IMR-90 (cell line): ENCODE data around the gene SCGB1C2. TPM values are rescaled to one million over a fixed set of nuclear protein-coding genes. Genes with fewer than 3 reads are reported as not detected.

Experiments
- ATAC-seq: fragments of 200-7000 bp; cut with Tn5 transposase; 2 replicates; pipeline ENCODE4 v1.9.1; 2020; ENCODE audit warnings: low read depth, mild to moderate bottlenecking, moderate library complexity
- BruUV-seq: library from RNA; stranded (reverse); fragments of 400-500 nt; replicated peaks from 2 replicates; lab custom pipeline; 2021; lab: Mats Ljungman, UMichigan
- CTCF ChIA-PET: fragments of 300-600 bp; formaldehyde crosslinking; extraction: SDS; loops from one replicate; lab custom pipeline; 2021; ENCODE audit warnings: antibody characterized with exemption; lab: Yijun Ruan, JAX
- POLR2A ChIA-PET: fragments of 300-600 bp; sonication (Branson Sonifier 250); formaldehyde crosslinking; loops from one replicate; lab custom pipeline; 2022; ENCODE audit warnings: antibody characterized with exemption; ENCODE audit not compliant: unreplicated experiment; lab: Charles Lee
- DNase-seq: peaks from one replicate; pipeline ENCODE4 v3.0.0; 2013
- H2AFZ ChIP-seq: replicated peaks from 2 replicates; pipeline ENCODE3; 2013; ENCODE audit warnings: low read length, mild to moderate bottlenecking; ENCODE audit not compliant: poor library complexity
- H2AK5ac ChIP-seq: 2 replicates; pipeline ENCODE4 v1.6.1; 2013; ENCODE audit warnings: low read depth, low read length, inconsistent platforms
- H2AK9ac ChIP-seq: replicated peaks from 2 replicates; pipeline ENCODE3; 2013; ENCODE audit warnings: mild to moderate bottlenecking, low read depth, low read length, moderate library complexity; ENCODE audit not compliant: poor library complexity
- H2BK120ac ChIP-seq: 2 replicates; pipeline ENCODE4 v1.6.1; 2013; ENCODE audit warnings: low read depth, low read length, inconsistent platforms
- H2BK15ac ChIP-seq: 3 replicates; pipeline ENCODE4 v1.6.1; 2013; ENCODE audit warnings: low read depth, low read length, inconsistent platforms
- H2BK20ac ChIP-seq: 2 replicates; pipeline ENCODE4 v1.6.1; 2013; ENCODE audit warnings: low read depth, mild to moderate bottlenecking, inconsistent platforms, low read length, moderate library complexity
- H2BK5ac ChIP-seq: 2 replicates; pipeline ENCODE4 v1.6.1; 2013; ENCODE audit warnings: mild to moderate bottlenecking, low read depth, low read length, inconsistent platforms; ENCODE audit not compliant: poor library complexity, severe bottlenecking
- H3K14ac ChIP-seq: replicated peaks from 2 replicates; pipeline ENCODE4 v1.6.1; 2013; ENCODE audit warnings: low read depth, low read length, inconsistent platforms
- H3K18ac ChIP-seq: 2 replicates; pipeline ENCODE4 v1.6.1; 2013; ENCODE audit warnings: low read depth, low read length, control low read depth
- H3K23ac ChIP-seq: 2 replicates; pipeline ENCODE4 v1.6.1; 2013; ENCODE audit warnings: low read depth, low read length, inconsistent platforms
- H3K27ac ChIP-seq: 2 replicates; pipeline ENCODE4 v1.5.1; 2013; ENCODE audit warnings: mild to moderate bottlenecking, control low read depth, low read length; ENCODE audit not compliant: insufficient read depth
- H3K27me3 ChIP-seq: 2 replicates; pipeline ENCODE4 v1.6.1; 2013; ENCODE audit warnings: low read length; ENCODE audit not compliant: control insufficient read depth, insufficient read depth
- H3K36me3 ChIP-seq: 2 replicates; pipeline ENCODE4 v1.6.1; 2013; ENCODE audit warnings: low read length, mixed read lengths; ENCODE audit not compliant: control insufficient read depth, insufficient read depth
- H3K4ac ChIP-seq: 2 replicates; pipeline ENCODE4 v1.6.1; 2013; ENCODE audit warnings: low read depth, low read length, inconsistent platforms
- H3K4me1 ChIP-seq: 2 replicates; pipeline ENCODE4 v1.6.1; 2013; ENCODE audit warnings: low read length, mixed read lengths; ENCODE audit not compliant: control insufficient read depth, insufficient read depth
- H3K4me2 ChIP-seq: 2 replicates; pipeline ENCODE4 v1.6.1; 2013; ENCODE audit warnings: low read depth, mild to moderate bottlenecking, control low read depth, low read length, moderate library complexity
- H3K4me3 ChIP-seq: 2 replicates; pipeline ENCODE4 v1.5.1; 2013; ENCODE audit warnings: low read depth, mild to moderate bottlenecking, control low read depth, low read length, moderate library complexity; ENCODE audit not compliant: insufficient read depth
- H3K56ac ChIP-seq: 2 replicates; pipeline ENCODE4 v1.6.1; 2013; ENCODE audit warnings: low read length, inconsistent platforms; ENCODE audit not compliant: insufficient read depth; ENCODE audit errors: extremely low read depth
- H3K79me1 ChIP-seq, 2 experiments: 2 replicates each; pipeline ENCODE4 v1.6.1; 2013; ENCODE audit warnings: low read length in 2 of 2, inconsistent platforms in 1 of 2, low read depth in 1 of 2
- H3K9ac ChIP-seq: 2 replicates; pipeline ENCODE4 v1.6.1; 2013; ENCODE audit warnings: low read depth, low read length, control low read depth
- H3K9me1 ChIP-seq: 2 replicates; pipeline ENCODE4 v1.6.1; 2013; ENCODE audit warnings: low read length, inconsistent platforms; ENCODE audit not compliant: insufficient read depth
- H3K9me3 ChIP-seq: 2 replicates; pipeline ENCODE4 v1.6.1; 2013; ENCODE audit warnings: low read length; ENCODE audit not compliant: control insufficient read depth, insufficient read depth
- H4K20me1 ChIP-seq: 2 replicates; pipeline ENCODE4 v1.6.1; 2013; ENCODE audit warnings: low read length, inconsistent platforms; ENCODE audit not compliant: insufficient read depth
- H4K5ac ChIP-seq: 2 replicates; pipeline ENCODE4 v1.6.1; 2013; ENCODE audit warnings: mild to moderate bottlenecking, low read depth, low read length, control low read depth
- H4K8ac ChIP-seq, 2 experiments: 2 replicates each; pipeline ENCODE4 v1.6.1; 2013; ENCODE audit warnings: low read depth in 2 of 2, low read length in 2 of 2, control low read depth in 1 of 2, inconsistent platforms in 1 of 2
- H4K91ac ChIP-seq: 2 replicates; pipeline ENCODE4 v1.6.1; 2013; ENCODE audit warnings: low read depth, low read length, inconsistent platforms; ENCODE audit not compliant: insufficient read depth
- BHLHE40 ChIP-seq: fragments of 150-350 bp; IDR thresholded peaks from 2 replicates; pipeline ENCODE4 v1.6.1; 2016; ENCODE audit warnings: mild to moderate bottlenecking, low read depth, low read length
- CEBPB ChIP-seq: IDR thresholded peaks from 2 replicates; pipeline ENCODE4 v1.6.1; 2012; ENCODE audit warnings: low read depth, low read length, improper control_type of control experiment
- CHD1 ChIP-seq: IDR thresholded peaks from 2 replicates; pipeline ENCODE4 v1.6.1; 2012; ENCODE audit warnings: low read depth, low read length, improper control_type of control experiment
- CTCF ChIP-seq: conservative IDR thresholded peaks from 2 replicates; pipeline ENCODE4 v1.5.1; 2012; ENCODE audit warnings: mild to moderate bottlenecking, low read depth, low read length, improper control_type of control experiment
- ELK1 ChIP-seq: fragments of 150-350 bp; IDR thresholded peaks from 2 replicates; pipeline ENCODE4 v1.6.1; 2016; ENCODE audit warnings: low read depth, mild to moderate bottlenecking, low read length, moderate library complexity, borderline replicate concordance
- MAFK ChIP-seq: IDR thresholded peaks from 2 replicates; pipeline ENCODE4 v1.6.1; 2012; ENCODE audit warnings: low read depth, low read length, improper control_type of control experiment
- MAZ ChIP-seq: IDR thresholded peaks from 2 replicates; pipeline ENCODE4 v1.6.1; 2012; ENCODE audit warnings: low read depth, mild to moderate bottlenecking, low read length, improper control_type of control experiment, moderate library complexity, borderline replicate concordance
- MXI1 ChIP-seq: IDR thresholded peaks from 2 replicates; pipeline ENCODE4 v1.6.1; 2012; ENCODE audit warnings: low read depth, mild to moderate bottlenecking, low read length, moderate library complexity, borderline replicate concordance
- NFE2L2 ChIP-seq: fragments of 150-350 bp; IDR thresholded peaks from 2 replicates; pipeline ENCODE4 v1.6.1; 2016; ENCODE audit warnings: low read depth, mild to moderate bottlenecking, low read length
- RCOR1 ChIP-seq: IDR thresholded peaks from 2 replicates; pipeline ENCODE4 v1.6.1; 2012; ENCODE audit warnings: mild to moderate bottlenecking, low read length, improper control_type of control experiment; ENCODE audit not compliant: insufficient replicate concordance
- RFX5 ChIP-seq: IDR thresholded peaks from 2 replicates; pipeline ENCODE4 v1.8.0; 2012; ENCODE audit warnings: low read depth, mild to moderate bottlenecking, low read length, moderate library complexity
- SMC3 ChIP-seq: fragments of 150-350 bp; IDR thresholded peaks from 2 replicates; pipeline ENCODE4 v1.6.1; 2016; ENCODE audit warnings: low read depth, mild to moderate bottlenecking, antibody characterized with exemption, low read length, moderate library complexity
- USF2 ChIP-seq: fragments of 150-350 bp; IDR thresholded peaks from 2 replicates; pipeline ENCODE4 v1.6.1; 2017; ENCODE audit warnings: mild to moderate bottlenecking, antibody characterized with exemption, low read length, low read depth
- WGBS, 2 experiments: methylation state at CpG; one replicate each; pipeline versions ENCODE4 v1.1.5 to v1.1.7; 2013; ENCODE audit warnings: missing lambda C conversion rate in 2 of 2; ENCODE audit not compliant: insufficient read length in 1 of 2; ENCODE audit errors: extremely low coverage in 2 of 2; 5-methylcytosine and 5-hydroxymethylcytosine counted together
- dilution Hi-C: fragments of 300-500 bp; cut with HindIII; formaldehyde crosslinking; loops from one replicate; pipeline ENCODE4 v1.14.3; 2018; ENCODE audit warnings: low sequenced_read_pairs; ENCODE audit not compliant: unreplicated experiment
- in situ Hi-C: fragments of 300-500 bp; cut with MboI; formaldehyde crosslinking; loops from 3 replicates; pipeline ENCODE4 v1.14.3; 2019; ENCODE audit warnings: low sequenced_read_pairs, inconsistent platforms, mixed read lengths
- intact Hi-C: fragments of 100-400 bp; cut with micrococcal nuclease; formaldehyde crosslinking; loops from 2 replicates; pipeline ENCODE4 v1.10.0; 2022
- polyA plus RNA-seq, 3 experiments: library from polyadenylated mRNA; depleted of rRNA; stranded (reverse); fragments of >200 nt; gene quantifications; 2 replicates each; pipeline ENCODE4 v1.2.3, GENCODE V29; 2012; ENCODE audit warnings: low replicate concordance in 1 of 3
- total RNA-seq: library from RNA; depleted of rRNA; stranded (reverse); fragments of >200 nt; gene quantifications from 2 replicates; pipeline ENCODE4 v1.2.3, GENCODE V29; 2012

Gene SCGB1C2
- total and polyA plus RNA-seq, 2 of the 4 experiments (the other 2 are of a cell fraction), result not detected

GRCh38 chr17:142876-143784 lies 5.8 kb downstream of the SCGB1C2 start:
- no peaks in the 10 kb centered on the region for H3K9me3 ChIP-seq
- H3K4ac ChIP-seq, result no peak overlapping the region
- no peaks in the 10 kb centered on the region for H3K9me1 ChIP-seq
- H3K27me3 ChIP-seq, result peaks cover 4% of the 10 kb centered on the region
- no peak overlapping the region for H3K56ac ChIP-seq
- H4K8ac ChIP-seq, result peak overlapping the region in 1 of 2 experiments; percentile 72; a peak in 1 of 4 replicates
- no peak overlapping the region for H2AK9ac ChIP-seq
- H3K9ac ChIP-seq, result 0 out of 2 replicates have a peak overlapping the region, but pooled peaks have one; percentile 46
- H2AFZ ChIP-seq, result peak overlapping the region; percentile 87
- H2AK5ac ChIP-seq, result no peak overlapping the region
- H3K79me1 ChIP-seq, result no peaks in the 10 kb centered on the region
- no peak overlapping the region for H4K91ac ChIP-seq
- TF ChIP-seq RCOR1 (no peak), MXI1 (no peak), MAFK (no peak), SMC3 (no peak), USF2 (no peak), CTCF (no peak), CEBPB (no peak), MAZ (no peak), ELK1 (no peak), BHLHE40 (no peak), NFE2L2 (no peak), CHD1 (no peak), RFX5 (no peak)
- H3K4me2 ChIP-seq, result peak overlapping the region; percentile 83
- no peak overlapping the region for H3K27ac ChIP-seq
- dilution Hi-C loops, result no loop called here
- no peak overlapping the region for H3K14ac ChIP-seq
- no peak overlapping the region for H2BK20ac ChIP-seq
- H2BK15ac ChIP-seq, result no peak overlapping the region
- ChIA-PET POLR2A (no interaction called here), CTCF (no interaction called here)
- 73% methylated on average over 3 of the region's 23 CpGs; no CpG with 5 or more reads in 1 of the 2 experiments for WGBS, 2 experiments
- no peak overlapping the region for H3K18ac ChIP-seq
- H3K36me3 ChIP-seq, result no peaks in the 10 kb centered on the region
- peak overlapping the region; percentile 85; the same call in 1 of the 2 replicates for H3K23ac ChIP-seq
- ATAC-seq (no peak), DNase-seq (no peak)
- no peaks in the 10 kb centered on the region for H3K4me1 ChIP-seq
- intact Hi-C loops, result loop anchor here (5.0 kb wide), 1 partner anchor 854 kb away; the partner anchor contains the start of gene TIMM22
- H4K20me1 ChIP-seq, result no peaks in the 10 kb centered on the region
- H4K5ac ChIP-seq, result no peak overlapping the region
- in situ Hi-C loops, result no loop called here
- no peak overlapping the region for H2BK120ac ChIP-seq
- BruUV-seq, result no TSS peak
- H2BK5ac ChIP-seq, result no peak overlapping the region
- no peak overlapping the region for H3K4me3 ChIP-seq
